Placental epithelial cell (primary cell): ENCODE measurements around the gene S100PBP. TPM values are rescaled to one million over a fixed set of nuclear protein-coding genes. Genes with fewer than 3 reads are reported as not detected.

Source experiments
- total RNA-seq: library from RNA; depleted of rRNA; stranded (reverse); fragments of >200 nt; gene quantifications from 2 replicates; pipeline ENCODE4 v1.2.3, GENCODE V29; 2012

The S100PBP gene
- total RNA-seq, result 37.3 and 39.7 TPM in 2 replicates

DNA sequence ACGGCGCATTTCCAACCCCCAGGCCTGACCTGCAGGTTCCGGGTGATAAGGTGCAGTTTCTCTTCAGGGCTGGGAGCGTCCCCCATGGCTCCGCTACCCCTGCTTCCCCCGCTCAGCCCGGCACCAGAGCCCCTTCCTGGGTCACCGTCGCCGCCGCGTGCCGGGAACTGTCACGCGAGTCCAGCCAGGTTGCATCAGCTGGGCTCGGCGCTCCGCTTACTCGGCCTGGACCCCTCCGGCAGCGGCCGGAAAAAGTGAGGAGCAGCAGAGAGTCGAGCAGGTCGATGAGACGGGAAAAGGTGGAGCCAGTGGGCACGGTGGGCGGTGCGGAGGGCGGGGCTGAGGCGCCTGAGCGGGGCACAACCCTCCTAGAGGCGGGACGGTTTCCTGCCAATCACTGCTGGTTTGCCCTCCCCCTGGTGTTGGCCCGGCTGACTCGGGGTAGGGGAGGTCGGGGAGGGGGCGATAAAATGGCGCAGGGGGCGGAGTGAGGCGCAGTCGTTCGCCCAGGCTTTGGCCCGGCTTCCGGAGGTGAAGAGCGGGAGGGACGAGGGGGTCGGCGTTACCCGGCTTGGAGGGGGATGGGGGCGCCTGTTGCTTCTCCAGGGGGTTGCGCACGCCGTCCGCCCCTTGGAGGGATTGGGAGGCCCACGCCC is at the start of gene S100PBP, which contains the start of gene YARS1:
Gene S100PBP (plus strand): TSS at position 495 of the 656 bp plus-strand sequence. CDS start 8,447 bp downstream, outside the sequence.
Gene YARS1 (minus strand): TSS at position 200 of the 656 bp plus-strand sequence. CDS start 114 bp downstream, at position 86.

DNA sequence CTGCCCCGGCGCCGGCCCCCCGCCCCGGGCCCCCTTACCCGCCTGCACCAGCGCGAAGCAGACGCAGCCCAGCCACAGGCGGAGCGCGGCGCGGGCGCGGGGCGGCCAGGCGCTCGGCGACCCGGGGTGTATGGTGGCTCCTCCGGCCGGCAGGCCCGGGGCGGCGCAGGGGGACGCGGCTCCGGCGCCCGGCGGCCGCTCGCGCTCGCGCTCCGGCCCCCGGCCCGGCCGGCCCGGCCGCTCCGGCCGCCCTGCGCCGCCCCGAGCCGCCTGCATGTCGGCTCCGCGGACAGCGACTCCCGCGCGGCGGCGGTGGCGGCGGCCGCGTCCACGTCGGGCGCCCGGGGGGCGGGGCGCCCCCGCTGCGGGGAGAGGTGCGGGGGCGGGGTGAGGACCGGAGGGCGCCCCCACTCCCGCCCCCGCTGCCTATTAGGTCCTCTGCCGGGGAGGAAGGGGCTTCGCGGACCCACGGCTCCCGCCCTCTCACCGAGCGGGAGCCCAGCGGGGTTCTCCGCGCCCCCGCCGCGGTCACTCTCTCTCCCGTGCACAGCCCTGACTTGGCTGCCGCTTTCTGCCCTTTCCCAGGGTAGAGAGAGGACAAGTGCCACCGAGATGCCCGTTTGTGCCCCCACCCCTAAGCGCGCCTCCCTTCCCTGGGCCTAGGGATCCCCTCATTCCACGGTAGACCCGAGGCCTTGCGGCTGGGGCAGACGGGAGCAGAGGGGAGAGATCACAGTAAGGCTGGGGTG is 53.3 kb downstream of the S100PBP start, which contains the start of gene FNDC5:
Gene FNDC5 (minus strand): TSS at position 298 of the 749 bp plus-strand sequence.

DNA sequence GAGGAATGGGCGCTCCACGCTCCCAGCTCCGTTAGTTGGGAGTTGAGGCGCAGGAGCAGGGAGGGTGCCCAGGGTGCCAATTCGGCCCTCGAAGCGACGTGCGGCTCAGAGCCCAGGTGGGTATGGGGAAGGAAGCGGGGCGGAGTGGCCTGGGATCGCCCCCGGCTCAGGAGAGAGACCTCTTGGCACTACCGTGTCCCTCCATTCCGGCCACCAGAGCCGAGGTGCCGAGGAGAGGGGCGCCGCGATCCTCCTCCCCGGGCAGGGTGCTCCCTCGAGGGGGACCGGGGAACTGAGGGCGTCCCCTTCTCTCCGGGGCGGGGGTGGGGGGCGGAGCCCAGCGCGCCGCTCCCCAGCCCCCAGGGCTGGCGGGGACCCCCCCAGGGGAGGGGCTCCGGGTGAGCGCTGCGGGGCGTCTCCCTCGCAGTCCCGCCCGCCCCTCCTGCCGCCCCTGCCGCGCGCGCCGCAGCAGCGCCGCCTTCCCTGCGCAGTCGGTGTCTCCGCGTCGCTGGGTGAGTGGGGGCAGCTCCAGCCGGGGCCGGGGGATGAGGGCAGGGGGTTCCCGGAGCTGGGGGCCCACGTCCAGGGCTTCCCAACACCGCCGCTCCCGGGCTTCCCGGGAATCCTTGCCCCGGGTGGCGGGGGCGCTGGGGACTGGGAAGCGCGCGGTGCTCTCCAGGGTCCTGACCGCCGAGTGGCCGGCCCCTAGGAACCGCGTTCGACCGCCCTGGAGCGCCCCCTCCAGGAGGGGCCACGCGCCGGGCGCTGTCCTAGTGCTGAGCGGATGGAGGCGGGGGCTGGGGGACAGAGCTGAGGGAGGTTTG is 68.8 kb downstream of the S100PBP start, which contains the start of gene HPCA:
Gene HPCA (plus strand): TSS at position 488 of the 824 bp plus-strand sequence. CDS start 2,408 bp downstream, outside the sequence.

DNA sequence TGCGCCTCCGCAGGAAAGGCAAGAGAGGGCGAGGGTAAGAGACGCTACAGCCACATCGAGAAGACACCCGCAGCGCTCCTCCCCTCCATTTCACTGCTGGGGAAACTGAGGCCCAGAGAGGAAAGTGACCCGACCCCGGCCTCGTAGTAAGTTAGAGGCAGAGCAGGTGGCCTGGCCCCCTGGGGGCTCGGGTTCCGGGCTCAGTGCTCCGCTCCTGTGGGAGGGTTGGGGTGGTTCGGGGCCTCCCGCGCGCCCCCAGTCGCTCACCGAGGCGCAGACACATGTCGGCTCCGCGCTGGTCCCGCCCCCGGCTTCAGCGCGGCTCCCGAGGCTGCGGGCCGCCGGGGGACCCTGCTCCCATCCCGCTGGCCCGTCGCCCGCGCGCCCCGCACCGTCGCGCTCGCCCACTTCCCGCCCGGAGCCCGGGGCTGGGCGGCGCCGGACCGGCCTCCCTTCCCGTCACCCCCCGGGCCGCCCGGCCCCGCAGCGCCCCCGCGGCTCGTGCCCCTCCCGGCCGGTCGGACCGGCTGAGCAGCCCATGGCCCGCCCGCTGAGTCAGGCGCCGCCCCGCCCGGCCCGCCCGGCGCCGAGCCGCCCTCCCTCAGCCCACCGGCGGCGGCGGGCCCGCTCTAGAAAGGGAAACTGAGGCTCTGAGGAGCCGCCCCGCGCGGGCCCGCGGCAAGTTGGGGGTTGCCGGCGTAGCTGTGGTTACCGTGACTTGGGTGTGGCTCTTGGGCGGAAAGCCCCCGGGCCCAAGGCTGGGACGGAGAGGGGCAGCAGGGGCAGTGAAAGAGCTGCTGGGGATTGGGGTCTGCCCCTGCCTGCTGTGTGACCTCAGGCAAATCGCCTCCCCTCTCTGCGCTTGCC is 83.7 kb downstream of the S100PBP start, which contains the start of gene TMEM54:
Gene TMEM54 (minus strand): TSS at position 434 of the 867 bp plus-strand sequence. CDS start 151 bp downstream, at position 283.

Other genes starting within 250 kb of the S100PBP start
- 23.1 and 35.7 TPM in 2 replicates for gene ZBTB8OS, start 167.1 kb upstream of the S100PBP start, total RNA-seq
- gene RBBP4, start 166.4 kb upstream of the S100PBP start, total RNA-seq, result 84.4 and 96.4 TPM in 2 replicates
- gene SYNC, start 114.9 kb upstream of the S100PBP start, total RNA-seq, result 31.8 and 57.9 TPM in 2 replicates
- gene YARS1, start 295 bp upstream of the S100PBP start, total RNA-seq, result 39.7 and 93.2 TPM in 2 replicates
- 0.39 TPM in 1 of 2 replicates, not detected in the other for gene FNDC5, start 53.3 kb downstream of the S100PBP start, total RNA-seq
- under 0.01 TPM in 1 of 2 replicates, not detected in the other for gene HPCA, start 68.8 kb downstream of the S100PBP start, total RNA-seq
- 98.6 and 119 TPM in 2 replicates for gene TMEM54, start 83.7 kb downstream of the S100PBP start, total RNA-seq
- 11.8 and 20.7 TPM in 2 replicates for gene RNF19B, start 147.2 kb downstream of the S100PBP start, total RNA-seq
- gene AK2, start 219.2 kb downstream of the S100PBP start, total RNA-seq, result 46.3 and 341 TPM in 2 replicates